HUES64 (cell line): ENCODE results near the gene NTM.

Source experiments
- H3K27ac ChIP-seq: 2 replicates; pipeline ENCODE4 v1.7.0; 2013; ENCODE audit warnings: low read depth, low read length, inconsistent platforms
- H3K27me3 ChIP-seq: 2 replicates; pipeline ENCODE4 v1.6.1; 2013; ENCODE audit warnings: mild to moderate bottlenecking, low read length; ENCODE audit not compliant: insufficient read depth
- H3K36me3 ChIP-seq: 2 replicates; pipeline ENCODE4 v1.6.1; 2013; ENCODE audit warnings: mild to moderate bottlenecking, low read length; ENCODE audit not compliant: insufficient read depth
- H3K4me1 ChIP-seq: 2 replicates; pipeline ENCODE4 v1.6.1; 2013; ENCODE audit warnings: mild to moderate bottlenecking, low read length, moderate library complexity; ENCODE audit not compliant: insufficient read depth
- H3K4me3 ChIP-seq: 2 replicates; pipeline ENCODE4 v1.5.1; 2013; ENCODE audit warnings: mild to moderate bottlenecking, low read length, moderate library complexity
- H3K9ac ChIP-seq: 2 replicates; pipeline ENCODE4 v1.6.1; 2013; ENCODE audit warnings: mild to moderate bottlenecking, low read depth, low read length
- H3K9me3 ChIP-seq: 2 replicates; pipeline ENCODE4 v1.6.1; 2013; ENCODE audit warnings: low read depth, low read length; ENCODE audit not compliant: insufficient read depth
- WGBS: fragments of 150-250, 120-280 bp; methylation state at CpG from one replicate; pipeline ENCODE4 v1.1.7; 2013; ENCODE audit warnings: missing lambda C conversion rate; 5-methylcytosine and 5-hydroxymethylcytosine counted together

The NTM gene

DNA sequence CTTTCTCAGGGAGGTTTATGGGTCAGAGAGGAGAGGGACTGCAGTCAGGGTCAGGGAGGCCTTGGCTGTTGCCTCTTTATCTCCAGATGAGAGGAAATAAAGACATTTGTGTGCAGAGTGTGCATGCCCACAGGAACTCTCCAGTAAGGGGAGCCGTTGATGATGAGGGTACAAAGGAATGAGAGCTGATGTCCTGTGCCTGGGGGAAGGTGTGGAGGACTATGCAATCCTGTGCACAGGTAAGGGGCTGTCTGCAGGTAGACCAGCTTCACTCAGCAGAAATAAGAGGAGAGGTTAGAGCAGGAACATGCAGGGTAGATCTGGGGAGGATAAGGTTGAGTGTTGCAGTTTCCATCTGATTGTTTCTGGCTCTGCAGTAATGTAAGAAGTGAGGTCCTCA lies 132.6 kb downstream of the NTM start:
- Histone ChIP-seq H3K27ac (no peak overlapping the region), H3K9ac (no peak overlapping the region), H3K4me3 (no peak overlapping the region), H3K27me3 (no peaks in the 10 kb centered on the region), H3K36me3 (no peaks in the 10 kb centered on the region), H3K4me1 (peaks cover 10% of the 10 kb centered on the region; the same call in 1 of the 2 replicates), H3K9me3 (no peaks in the 10 kb centered on the region)
- WGBS = 90% methylated on average over 1 of the region's 1 CpG

DNA sequence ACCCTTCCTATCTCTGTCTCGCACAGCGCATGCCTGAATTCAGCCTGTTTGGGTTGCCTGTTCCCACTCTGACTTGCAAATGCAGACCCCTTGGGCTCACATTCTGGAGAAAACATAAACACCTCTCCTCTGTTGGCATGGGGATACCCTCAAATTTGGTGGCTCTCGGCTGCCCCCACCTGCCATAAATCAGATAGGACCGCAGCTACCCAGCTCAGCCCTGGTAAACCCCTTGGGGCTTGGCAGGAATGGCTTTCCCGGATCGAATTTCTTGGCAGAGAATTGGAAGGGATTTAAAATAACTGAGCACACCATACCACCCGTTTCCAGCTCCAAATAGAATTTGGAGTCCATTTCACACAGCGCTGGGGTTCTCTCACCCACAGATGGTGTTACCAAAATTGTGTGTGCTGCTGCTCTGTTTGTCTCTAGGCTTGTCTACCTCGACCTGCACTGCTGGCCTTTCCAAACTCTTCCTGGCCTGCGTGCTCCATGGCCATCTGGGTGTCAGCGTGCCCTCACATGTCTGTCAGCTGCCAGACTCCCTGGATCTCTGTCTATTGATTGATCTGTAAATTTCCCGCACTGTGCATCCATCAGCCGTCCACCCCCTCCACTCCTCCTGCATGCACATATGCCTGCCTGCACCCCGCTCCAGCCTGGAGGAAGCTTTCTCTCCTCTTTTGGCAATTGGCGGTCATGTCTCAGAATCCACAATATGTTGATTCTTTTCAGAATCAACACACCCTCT lies 134.0 kb downstream of the NTM start:
- 72% methylated on average over 15 of the region's 15 CpGs for WGBS
- no peaks in the 10 kb centered on the region for H3K36me3 ChIP-seq
- H3K27ac ChIP-seq = no peak overlapping the region
- H3K4me1 ChIP-seq = peaks cover 10% of the 10 kb centered on the region; the same call in 1 of the 2 replicates
- no peaks in the 10 kb centered on the region for H3K27me3 ChIP-seq
- no peaks in the 10 kb centered on the region for H3K9me3 ChIP-seq
- no peak overlapping the region for H3K4me3 ChIP-seq
- peak overlapping the region; percentile 50; the same call in 1 of the 2 replicates for H3K9ac ChIP-seq

DNA sequence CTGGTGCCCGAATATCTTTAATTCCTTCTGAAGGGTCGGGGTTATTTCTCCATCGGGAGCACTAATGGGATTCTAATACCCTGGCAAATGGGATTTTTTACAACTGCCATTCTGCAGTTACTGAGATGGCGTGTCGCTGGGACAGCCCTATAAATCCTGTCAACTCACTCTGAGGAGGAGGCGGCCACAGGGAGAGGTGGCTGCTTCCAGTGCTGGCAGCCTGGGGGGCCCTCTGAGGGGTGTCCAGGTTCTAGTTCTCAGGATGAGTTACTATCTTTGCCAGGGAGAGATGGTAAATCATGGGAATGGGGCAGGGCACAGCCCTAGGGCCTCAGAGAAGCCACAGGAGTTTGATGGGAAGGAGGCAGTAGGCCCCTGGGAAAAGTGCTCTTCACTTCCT lies 135.9 kb downstream of the NTM start:
- H3K27me3 ChIP-seq = no peaks in the 10 kb centered on the region
- no peak overlapping the region for H3K4me3 ChIP-seq
- H3K27ac ChIP-seq = no peak overlapping the region
- no peak overlapping the region for H3K9ac ChIP-seq
- H3K36me3 ChIP-seq = no peaks in the 10 kb centered on the region
- H3K9me3 ChIP-seq = no peaks in the 10 kb centered on the region
- peaks cover 10% of the 10 kb centered on the region; the same call in 1 of the 2 replicates for H3K4me1 ChIP-seq
- WGBS = 96% methylated on average over 6 of the region's 6 CpGs

DNA sequence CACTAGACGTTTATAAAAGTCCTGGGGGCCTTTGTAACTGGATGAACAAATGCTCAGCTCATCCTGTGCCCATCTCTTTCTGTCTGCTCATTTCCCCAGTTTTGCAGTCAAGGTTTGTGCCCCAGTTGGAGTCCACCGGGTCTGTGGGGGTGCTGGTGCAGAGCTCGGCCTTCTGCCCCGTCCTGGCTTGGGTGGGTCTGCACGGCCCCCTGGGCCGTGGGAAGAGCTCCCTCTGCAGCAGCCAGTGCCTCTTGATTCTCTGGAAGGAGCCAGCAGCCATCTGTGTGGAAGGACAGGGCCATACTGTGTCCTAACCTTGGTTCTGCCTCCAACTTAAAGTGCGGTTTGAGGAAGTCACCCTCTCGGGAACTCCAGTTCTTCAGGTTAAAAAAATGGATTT lies 140.2 kb downstream of the NTM start:
- Histone ChIP-seq H3K4me3 (no peak overlapping the region), H3K9ac (no peak overlapping the region), H3K36me3 (no peaks in the 10 kb centered on the region), H3K4me1 (no peaks in the 10 kb centered on the region), H3K27ac (no peak overlapping the region), H3K27me3 (no peaks in the 10 kb centered on the region), H3K9me3 (no peaks in the 10 kb centered on the region)
- 95% methylated on average over 8 of the region's 8 CpGs for WGBS

DNA sequence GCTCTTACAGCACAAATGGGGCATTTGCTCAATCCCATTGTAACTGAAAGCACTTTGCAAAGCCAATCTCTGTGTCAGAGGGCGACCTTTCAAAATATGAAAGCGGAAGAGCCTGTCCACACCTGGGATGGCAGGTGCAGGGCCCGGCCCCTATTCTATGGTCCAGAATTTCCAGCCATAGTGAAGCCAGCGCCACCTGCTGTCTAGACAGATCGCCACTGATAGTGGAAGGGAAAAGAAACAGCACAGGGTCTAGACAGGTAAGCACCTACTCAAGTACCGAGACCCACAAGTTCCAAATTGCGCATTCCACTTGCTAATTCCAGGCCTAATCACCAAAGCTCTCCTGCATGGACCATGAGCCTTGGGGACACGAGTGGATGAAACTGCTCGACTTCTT lies 141.4 kb downstream of the NTM start:
- Histone ChIP-seq H3K4me3 (no peak overlapping the region), H3K27me3 (no peaks in the 10 kb centered on the region), H3K9ac (no peak overlapping the region), H3K4me1 (no peaks in the 10 kb centered on the region), H3K36me3 (no peaks in the 10 kb centered on the region), H3K27ac (no peak overlapping the region), H3K9me3 (no peaks in the 10 kb centered on the region)
- 51% methylated on average over 9 of the region's 9 CpGs for WGBS

DNA sequence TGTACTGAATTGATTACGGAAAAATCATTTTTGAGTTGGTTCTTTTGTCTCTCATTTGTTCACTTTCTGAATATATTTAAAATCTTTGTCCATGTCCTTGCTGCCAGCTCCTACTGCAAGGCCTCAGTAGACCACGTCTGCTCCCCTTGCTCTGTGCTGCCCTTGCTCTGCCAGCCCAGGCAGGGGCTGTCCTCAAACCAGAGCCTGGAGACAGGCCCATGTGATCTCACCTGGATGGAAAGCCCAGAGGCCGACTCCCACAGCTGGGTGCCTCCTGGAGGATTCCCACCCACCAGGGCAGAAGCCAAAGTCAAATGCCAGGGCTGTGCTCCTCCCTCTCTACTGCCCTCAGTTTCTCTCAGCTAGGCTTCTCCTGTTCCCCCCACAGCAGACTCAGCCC lies 141.8 kb downstream of the NTM start:
- H3K27me3 ChIP-seq = no peaks in the 10 kb centered on the region
- no peak overlapping the region for H3K27ac ChIP-seq
- WGBS = 89% methylated on average over 3 of the region's 3 CpGs
- H3K36me3 ChIP-seq = no peaks in the 10 kb centered on the region
- no peaks in the 10 kb centered on the region for H3K4me1 ChIP-seq
- H3K9ac ChIP-seq = no peak overlapping the region
- H3K4me3 ChIP-seq = no peak overlapping the region
- H3K9me3 ChIP-seq = no peaks in the 10 kb centered on the region

DNA sequence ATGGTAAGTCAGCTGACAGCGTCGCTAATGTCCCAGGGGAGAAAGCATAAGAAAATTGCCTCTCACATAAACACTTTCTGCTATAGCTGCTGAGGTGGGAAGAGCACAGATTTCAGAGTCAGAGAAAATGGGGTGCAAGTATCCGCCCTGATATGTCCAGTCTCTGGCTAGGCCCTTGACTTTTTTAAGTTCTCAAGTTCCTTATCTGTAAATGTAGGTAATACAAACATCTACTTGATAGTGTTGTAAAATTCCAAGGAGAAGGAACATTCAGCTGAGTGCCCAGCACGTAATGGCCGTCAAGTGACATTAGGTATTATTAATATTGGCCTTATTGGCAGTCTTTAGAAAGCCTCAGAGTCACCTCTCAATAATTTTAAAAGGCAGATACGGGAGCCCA lies 143.6 kb downstream of the NTM start:
- no peaks in the 10 kb centered on the region for H3K36me3 ChIP-seq
- 90% methylated on average over 3 of the region's 6 CpGs for WGBS
- no peak overlapping the region for H3K9ac ChIP-seq
- H3K27ac ChIP-seq = no peak overlapping the region
- no peaks in the 10 kb centered on the region for H3K4me1 ChIP-seq
- no peaks in the 10 kb centered on the region for H3K27me3 ChIP-seq
- H3K9me3 ChIP-seq = no peaks in the 10 kb centered on the region
- H3K4me3 ChIP-seq = no peak overlapping the region

DNA sequence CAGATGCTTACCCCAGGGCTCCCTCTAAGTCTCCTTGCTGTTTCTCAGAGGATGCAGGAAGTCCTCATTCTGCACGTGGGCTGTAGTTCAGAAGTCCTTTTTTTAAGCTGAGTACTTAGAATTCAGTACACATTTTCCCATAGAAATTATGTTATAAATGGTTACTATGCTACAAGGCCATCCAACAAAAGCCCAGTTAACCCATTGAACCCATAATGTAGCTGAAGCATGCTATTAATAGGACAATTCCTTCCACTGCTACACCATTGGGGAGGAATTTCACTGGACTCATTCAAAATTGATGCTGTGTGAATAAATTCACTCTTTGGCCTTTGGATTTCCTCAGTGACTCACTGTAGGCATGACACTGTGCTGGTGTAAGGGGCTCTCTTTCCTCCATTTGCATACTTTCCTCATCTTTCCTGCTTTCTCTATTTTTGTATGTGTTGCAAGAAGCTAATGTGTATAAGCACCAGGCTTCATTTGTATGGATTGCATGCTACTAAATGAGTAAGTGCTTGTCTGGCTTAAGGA lies 148.0 kb downstream of the NTM start:
- no peaks in the 10 kb centered on the region for H3K4me1 ChIP-seq
- no peak overlapping the region for H3K4me3 ChIP-seq
- no peaks in the 10 kb centered on the region for H3K36me3 ChIP-seq
- no peak overlapping the region for H3K9ac ChIP-seq
- no peaks in the 10 kb centered on the region for H3K27me3 ChIP-seq
- H3K9me3 ChIP-seq = no peaks in the 10 kb centered on the region
- no CpG with 5 or more reads among the region's 1 CpG for WGBS
- H3K27ac ChIP-seq = no peak overlapping the region

DNA sequence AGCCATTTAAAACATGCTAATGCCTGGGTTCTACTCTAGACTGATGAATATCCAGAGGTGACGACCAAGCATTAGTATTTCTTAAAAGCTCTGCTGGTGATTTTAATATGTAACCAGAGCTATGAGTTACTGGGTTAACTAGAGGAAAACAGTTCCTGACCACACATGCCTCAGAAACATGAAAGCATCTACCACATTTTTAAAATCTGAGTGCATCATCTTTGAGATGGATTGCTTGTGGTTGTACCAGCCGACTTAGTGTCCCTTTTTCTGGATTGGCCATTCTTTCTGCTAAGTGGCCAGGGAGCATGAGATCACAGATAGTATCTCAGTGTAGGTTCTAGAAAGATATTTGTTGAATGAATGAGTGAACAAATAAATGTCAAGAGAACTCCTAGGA lies 152.4 kb downstream of the NTM start:
- Histone ChIP-seq H3K9me3 (no peaks in the 10 kb centered on the region), H3K9ac (no peak overlapping the region), H3K4me3 (no peak overlapping the region), H3K27ac (no peak overlapping the region), H3K27me3 (no peaks in the 10 kb centered on the region), H3K36me3 (no peaks in the 10 kb centered on the region), H3K4me1 (no peaks in the 10 kb centered on the region)
- WGBS = 94% methylated on average over 2 of the region's 2 CpGs

DNA sequence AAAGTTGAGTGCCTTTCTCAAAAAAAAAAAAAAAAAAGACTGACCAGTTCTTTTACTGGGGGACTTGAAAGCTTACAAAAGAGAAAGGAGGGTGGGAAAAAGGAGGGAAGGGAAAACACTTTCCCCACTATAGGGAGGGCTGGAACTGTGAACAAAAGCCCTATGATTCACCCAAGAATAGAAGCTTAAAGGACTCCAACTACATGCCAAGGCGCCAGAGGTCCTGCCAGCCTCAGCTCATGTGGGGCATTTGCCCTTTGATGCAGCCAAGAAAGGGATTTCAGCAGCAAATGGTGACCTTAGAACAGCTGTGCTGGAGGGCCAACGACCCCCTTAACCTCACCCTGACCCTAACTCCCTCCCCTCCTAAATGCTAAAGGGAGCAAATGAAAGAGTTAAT lies 160.0 kb downstream of the NTM start:
- no peak overlapping the region for H3K27ac ChIP-seq
- no peak overlapping the region for H3K4me3 ChIP-seq
- no peaks in the 10 kb centered on the region for H3K36me3 ChIP-seq
- H3K9ac ChIP-seq = no peak overlapping the region
- WGBS = 78% methylated on average over 1 of the region's 2 CpGs
- no peaks in the 10 kb centered on the region for H3K9me3 ChIP-seq
- H3K27me3 ChIP-seq = no peaks in the 10 kb centered on the region
- H3K4me1 ChIP-seq = no peaks in the 10 kb centered on the region; the same call in 1 of the 2 replicates

DNA sequence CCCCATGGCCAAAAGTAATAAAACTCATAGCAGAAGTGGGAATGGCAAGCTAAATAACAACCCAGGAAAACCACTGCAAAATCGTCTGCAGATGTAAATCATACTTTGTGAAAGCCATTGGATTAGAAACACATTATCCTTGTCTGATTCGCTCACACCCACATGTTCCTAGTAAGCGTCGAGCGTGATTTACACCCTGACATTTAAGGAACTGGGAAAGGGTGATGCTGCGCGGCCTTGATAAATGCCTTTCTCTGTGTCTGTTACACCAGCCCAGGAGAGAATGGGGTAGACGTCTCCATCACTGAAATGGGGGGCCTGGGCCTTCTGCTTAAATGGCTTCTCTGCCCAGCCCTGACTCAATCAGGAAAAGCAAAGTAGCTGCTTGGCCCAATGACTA lies 162.7 kb downstream of the NTM start:
- H3K9ac ChIP-seq = no peak overlapping the region
- WGBS = 94% methylated on average over 8 of the region's 8 CpGs
- H3K27me3 ChIP-seq = no peaks in the 10 kb centered on the region
- no peaks in the 10 kb centered on the region for H3K36me3 ChIP-seq
- no peaks in the 10 kb centered on the region; the same call in 1 of the 2 replicates for H3K4me1 ChIP-seq
- H3K27ac ChIP-seq = no peak overlapping the region
- H3K9me3 ChIP-seq = no peaks in the 10 kb centered on the region
- no peak overlapping the region for H3K4me3 ChIP-seq
